MG63 (cell line): ENCODE data around the gene HOXB4. TPM values are rescaled to one million over a fixed set of nuclear protein-coding genes. Genes with fewer than 3 reads are reported as not detected.
"Not testable (repeated sequence)": the region's sequence is repeated elsewhere in the genome, so short reads cannot be mapped to it uniquely, and the experiment has no call there.

Source experiments
- DNase-seq: peaks from one replicate; pipeline ENCODE4 v3.0.0-alpha.2; 2020
- H3K27me3 ChIP-seq: fragments of 250-450 bp; sonication (Bioruptor Pico); 2 replicates; pipeline ENCODE4 v1.5.1; 2020; ENCODE audit warnings: mild to moderate bottlenecking, moderate library complexity
- H3K36me3 ChIP-seq: fragments of 250-450 bp; sonication (Bioruptor Pico); 2 replicates; pipeline ENCODE4 v1.5.1; 2020; ENCODE audit warnings: mild to moderate bottlenecking, moderate library complexity
- H3K4me3 ChIP-seq: fragments of 250-450 bp; sonication (Bioruptor Pico); 2 replicates; pipeline ENCODE4 v1.5.1; 2020; ENCODE audit warnings: mild to moderate bottlenecking, moderate library complexity
- H3K9me3 ChIP-seq: fragments of 250-450 bp; sonication (Bioruptor Pico); 2 replicates; pipeline ENCODE4 v1.5.1; 2020; ENCODE audit warnings: mild to moderate bottlenecking, moderate library complexity
- total RNA-seq: library from RNA; depleted of rRNA; stranded (reverse); fragments of >200 nt; shearing (Covaris generic); gene quantifications from 2 replicates; pipeline ENCODE4 v1.2.3, GENCODE V29; 2014; ENCODE audit warnings: low replicate concordance

Gene HOXB4
- total RNA-seq, 1 experiment from 2014 or later = 4.2 TPM

DNA sequence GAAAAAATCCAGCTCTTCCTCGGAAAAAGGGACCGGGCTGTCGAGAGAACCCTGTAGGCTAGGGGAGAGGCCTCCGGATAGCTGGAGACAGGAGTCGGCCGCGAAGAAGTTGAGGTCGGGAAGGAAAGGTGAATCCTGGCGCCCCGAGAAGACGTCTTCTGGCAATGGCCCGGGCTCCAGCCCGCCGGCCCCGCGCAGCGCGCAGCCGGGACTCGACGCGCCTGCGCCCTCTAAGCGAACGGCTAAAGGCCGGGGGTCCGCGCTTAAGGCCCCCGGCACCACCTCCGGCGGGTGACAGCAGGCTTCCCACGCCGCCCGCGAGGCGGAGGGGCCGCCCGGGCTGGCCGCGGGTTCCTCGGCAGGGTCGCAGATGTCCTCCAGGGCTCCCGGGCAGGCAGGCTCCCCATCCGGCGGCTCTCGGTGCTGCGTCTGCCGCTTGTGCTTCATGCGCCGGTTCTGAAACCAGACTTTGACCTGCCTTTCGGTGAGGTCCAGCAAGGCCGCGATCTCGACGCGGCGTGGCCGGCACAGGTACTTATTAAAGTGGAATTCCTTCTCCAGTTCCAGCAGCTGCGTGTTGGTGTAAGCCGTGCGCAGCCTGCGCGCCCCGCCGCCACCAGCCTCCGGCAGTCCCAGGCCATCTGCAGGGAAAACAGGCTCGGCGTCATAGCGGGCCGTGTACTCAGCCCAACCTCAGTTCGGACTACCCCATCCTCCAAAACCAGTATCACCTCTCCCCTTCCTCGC, 34.9 kb downstream of the HOXB4 start:
- no peaks in the 10 kb centered on the region for H3K9me3 ChIP-seq
- H3K27me3 ChIP-seq = no peaks in the 10 kb centered on the region
- peaks cover 30% of the 10 kb centered on the region for H3K36me3 ChIP-seq
- DNase-seq = peak; percentile 69
- peak overlapping the region; percentile 78 for H3K4me3 ChIP-seq

DNA sequence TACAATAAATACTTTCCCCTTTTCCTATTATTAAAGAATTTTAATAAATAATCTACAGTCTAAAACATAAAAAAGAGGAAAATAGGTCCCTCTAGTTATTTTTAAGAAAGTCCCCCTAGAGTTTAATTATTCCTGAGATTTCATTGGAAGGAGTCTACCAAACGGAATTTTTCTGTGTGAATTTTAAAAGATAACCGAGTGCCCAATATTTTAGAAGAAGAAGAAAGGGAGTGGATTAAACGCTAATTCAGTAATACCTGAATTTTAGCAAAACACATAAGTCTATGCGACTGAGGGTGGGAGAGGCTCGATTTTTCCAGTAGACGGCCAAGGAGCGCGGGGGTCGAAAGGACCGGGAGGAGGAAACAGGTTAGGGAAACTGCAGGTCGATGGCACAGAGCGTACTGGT, 35.4 kb downstream of the HOXB4 start:
- Histone ChIP-seq H3K27me3 (no peaks in the 10 kb centered on the region), H3K9me3 (no peaks in the 10 kb centered on the region), H3K36me3 (peaks cover 27% of the 10 kb centered on the region), H3K4me3 (peak overlapping the region; percentile 78)
- no peak for DNase-seq

DNA sequence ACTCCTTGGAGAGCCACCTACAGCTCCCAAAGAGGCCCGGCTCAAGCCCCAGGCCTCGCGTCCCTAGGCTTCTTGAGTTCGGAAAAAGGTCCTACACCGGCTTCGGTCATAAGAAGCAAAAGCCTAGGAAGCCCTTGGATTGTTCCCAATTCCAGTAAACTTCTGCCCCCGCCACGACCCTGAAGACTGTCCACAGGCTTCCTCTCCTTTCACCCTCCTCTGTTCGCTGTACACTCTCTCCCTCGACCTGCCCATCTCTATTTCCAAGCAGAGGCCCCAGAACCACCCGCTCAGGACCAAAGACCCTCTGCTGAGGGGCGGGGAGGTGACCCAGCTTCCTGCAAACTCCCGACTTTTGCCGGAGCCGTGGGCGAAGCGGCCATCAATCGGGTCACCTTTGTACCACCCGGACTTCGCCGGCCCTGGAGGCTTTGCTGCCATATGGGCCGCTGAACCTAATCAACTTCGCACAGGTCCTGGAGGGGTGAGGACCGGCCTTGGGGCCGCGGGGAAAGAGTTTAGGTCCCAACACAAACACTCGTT, 36.0 kb downstream of the HOXB4 start:
- Histone ChIP-seq H3K36me3 (peaks cover 26% of the 10 kb centered on the region), H3K4me3 (peak overlapping the region; percentile 78)
- peak; percentile 53 for DNase-seq

DNA sequence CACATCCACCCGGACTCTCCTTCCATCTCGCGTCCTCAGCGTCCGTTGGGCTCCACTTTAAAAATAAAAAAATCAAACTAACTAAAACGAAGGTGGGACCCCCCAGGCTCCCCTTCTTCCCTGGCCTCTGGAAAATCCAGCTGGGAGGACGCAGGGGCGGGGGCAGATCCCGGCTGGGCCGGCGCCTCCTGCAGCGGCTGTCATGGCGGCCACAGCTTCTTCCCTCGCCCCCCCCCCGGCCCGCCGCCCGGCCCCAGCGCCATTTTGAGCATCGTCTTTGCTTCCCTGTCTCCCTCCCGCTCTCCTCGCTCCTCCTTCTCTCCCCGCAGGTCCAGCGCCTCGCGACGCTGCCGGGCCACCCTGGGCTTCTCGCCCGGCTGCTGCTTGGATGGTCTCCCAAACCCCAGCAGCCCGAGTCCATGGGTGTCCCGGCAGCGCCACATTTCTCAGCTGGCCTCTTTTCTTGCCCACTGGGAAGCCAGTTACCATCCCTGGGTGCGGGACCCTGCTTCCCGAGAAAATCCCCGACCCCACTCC, 36.5 kb downstream of the HOXB4 start:
- no peaks in the 10 kb centered on the region for H3K27me3 ChIP-seq
- H3K4me3 ChIP-seq = peak overlapping the region; percentile 78
- DNase-seq = peak; percentile 80
- no peaks in the 10 kb centered on the region for H3K9me3 ChIP-seq
- peaks cover 26% of the 10 kb centered on the region for H3K36me3 ChIP-seq

More for the DNA sequence above, 36.0 kb downstream of the HOXB4 start:
- Histone ChIP-seq H3K27me3 (no peaks in the 10 kb centered on the region), H3K9me3 (no peaks in the 10 kb centered on the region)

DNA sequence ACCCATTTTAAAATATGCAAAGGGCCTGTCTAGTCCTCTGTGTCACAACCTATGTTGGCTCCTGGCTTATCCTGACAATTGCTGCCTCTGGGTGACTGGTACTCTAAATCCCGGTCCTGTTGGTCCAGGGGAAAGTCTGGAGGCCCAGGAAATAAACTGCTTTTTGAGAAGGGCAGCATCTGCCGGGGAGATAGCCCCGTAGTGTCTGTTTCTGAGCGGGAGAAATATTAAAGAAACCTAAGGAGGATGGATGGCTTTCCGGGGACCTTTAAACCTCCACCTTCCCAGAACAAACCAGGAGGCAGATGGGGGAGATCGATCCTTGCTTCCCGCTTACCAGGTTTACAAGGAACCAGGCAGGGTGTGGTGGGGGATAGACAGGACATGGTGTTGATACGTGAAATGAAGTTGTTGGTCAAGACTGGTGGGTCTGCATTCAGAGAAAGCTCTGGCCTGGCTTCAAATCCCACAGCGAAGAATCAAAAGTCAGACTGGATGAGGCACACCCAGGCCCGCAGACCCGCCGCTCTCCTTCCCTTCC, 37.0 kb downstream of the HOXB4 start:
- H3K36me3 ChIP-seq = peaks cover 26% of the 10 kb centered on the region
- no peaks in the 10 kb centered on the region for H3K27me3 ChIP-seq
- DNase-seq = no peak
- no peaks in the 10 kb centered on the region for H3K9me3 ChIP-seq
- peak overlapping the region; percentile 78 for H3K4me3 ChIP-seq

DNA sequence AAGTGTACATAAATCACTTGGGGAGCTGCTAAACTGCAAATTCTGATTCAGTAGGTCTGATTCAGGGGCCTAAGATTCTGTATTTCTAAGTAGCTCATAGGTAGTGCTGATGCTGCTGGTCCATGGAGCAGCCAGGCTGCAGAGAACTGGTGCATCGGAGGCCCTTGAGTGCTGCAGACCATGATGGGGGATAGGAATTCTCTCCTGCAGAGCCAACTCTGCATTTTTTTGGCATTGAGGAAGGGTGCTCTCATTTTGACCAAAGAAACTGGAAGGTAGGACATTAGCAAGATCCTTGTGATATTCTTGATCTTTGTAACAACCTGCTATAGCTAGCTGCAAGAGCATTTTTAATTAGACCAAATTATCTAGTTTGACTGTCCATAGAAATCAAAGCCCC, 37.9 kb downstream of the HOXB4 start:
- Histone ChIP-seq H3K4me3 (no peak overlapping the region; the same call in 1 of the 2 replicates), H3K9me3 (no peaks in the 10 kb centered on the region), H3K27me3 (no peaks in the 10 kb centered on the region), H3K36me3 (peaks cover 26% of the 10 kb centered on the region)
- no peak for DNase-seq

DNA sequence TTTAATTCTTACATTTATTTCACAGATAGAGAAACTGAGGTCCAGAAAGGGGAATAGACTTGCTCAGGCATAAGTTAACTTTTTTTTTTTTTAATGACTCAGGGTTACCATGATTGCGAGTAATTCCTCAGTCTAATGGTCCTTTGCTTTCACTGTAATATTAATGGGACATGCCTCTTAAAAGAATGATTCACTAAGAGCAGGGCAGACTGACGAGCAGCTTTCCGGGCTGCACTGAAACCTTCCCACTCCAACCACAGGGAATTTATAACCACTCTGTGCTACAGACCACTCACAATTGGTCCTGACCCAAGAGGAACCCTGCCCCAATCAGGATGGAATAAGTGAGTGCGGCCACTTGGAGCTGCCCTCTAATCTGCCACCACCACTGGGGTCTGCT, 39.0 kb downstream of the HOXB4 start:
- peaks cover 26% of the 10 kb centered on the region for H3K36me3 ChIP-seq
- no peaks in the 10 kb centered on the region for H3K9me3 ChIP-seq
- peak; percentile 54 for DNase-seq
- no peaks in the 10 kb centered on the region for H3K27me3 ChIP-seq
- H3K4me3 ChIP-seq = no peak overlapping the region

DNA sequence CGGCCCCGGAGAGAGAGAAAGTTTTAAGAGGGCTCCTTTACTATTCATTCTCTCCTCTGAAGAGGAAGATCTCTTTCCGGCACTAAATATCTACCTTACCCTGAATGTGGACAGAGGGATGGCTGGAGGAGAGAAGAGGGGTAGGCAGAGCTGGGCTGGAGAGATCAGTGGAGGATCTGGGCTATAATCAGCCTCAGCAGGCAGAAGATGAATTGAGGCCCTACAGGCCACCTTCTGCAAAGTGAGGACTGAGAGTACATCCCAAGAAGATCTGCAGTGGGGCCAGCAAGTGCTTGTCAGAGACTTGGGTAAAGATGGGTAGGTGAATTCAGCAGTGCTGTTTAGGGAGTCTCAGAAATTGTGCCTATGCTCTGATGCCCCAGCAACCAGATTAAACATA, 40.8 kb downstream of the HOXB4 start:
- Histone ChIP-seq H3K27me3 (no peaks in the 10 kb centered on the region), H3K9me3 (no peaks in the 10 kb centered on the region), H3K36me3 (peaks cover 14% of the 10 kb centered on the region), H3K4me3 (no peak overlapping the region)
- DNase-seq = no peak

DNA sequence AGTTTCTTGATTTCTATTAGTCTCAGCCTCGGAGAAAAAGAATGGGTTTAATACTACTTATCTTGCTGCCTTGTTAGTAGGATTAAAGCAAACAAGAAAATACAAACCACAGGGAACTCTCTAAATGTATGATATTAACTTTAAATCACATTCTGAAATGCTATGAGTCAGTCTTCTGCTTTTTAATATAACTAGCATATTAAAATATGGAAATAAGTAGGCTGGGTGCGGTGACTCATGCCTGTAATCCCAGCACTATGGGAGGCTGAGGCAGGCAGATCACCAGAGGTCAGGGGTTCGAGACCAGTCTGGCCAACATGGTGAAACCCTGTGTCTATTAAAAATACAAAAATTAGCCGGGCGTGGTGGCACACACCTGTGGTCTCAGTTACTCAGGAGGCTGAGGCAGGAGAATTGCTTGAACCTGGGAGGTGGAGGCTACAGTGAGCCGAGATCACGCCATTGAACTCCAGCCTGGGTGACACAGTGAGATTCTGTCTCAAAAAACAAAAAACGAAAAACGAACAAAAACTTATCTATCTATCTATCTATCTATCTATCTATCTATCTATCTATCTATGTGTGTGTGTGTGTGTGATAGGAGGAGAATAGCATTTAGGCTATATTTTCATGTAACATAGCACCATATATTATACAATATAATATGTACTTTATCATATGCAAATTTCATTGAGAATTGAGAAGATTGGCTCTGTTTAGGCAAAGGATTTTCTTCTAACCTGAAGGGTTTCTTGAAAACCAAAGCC, 42.2 kb downstream of the HOXB4 start:
- H3K9me3 ChIP-seq, H3K27me3 ChIP-seq, DNase-seq, H3K36me3 ChIP-seq, H3K4me3 ChIP-seq: not testable (repeated sequence)

DNA sequence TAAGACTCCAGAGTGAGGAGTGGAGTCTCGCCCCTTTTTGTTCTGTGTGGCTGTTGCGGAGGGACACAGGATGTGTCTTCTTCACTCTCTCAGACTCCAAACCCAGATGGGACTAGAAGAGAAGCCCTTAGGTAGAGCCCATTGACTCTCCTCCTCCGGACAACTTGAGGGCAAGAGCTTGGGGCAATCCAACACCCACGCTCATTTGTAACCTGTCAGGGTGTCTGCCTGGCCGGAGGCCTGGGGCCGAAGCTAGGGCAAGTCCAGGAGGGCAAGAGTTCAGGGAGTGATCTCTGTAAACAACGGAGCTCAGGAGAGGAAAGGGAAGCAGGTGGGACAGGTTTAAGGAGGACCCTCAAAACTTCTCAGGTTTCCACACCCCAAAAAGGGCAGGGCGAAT, 45.9 kb downstream of the HOXB4 start:
- no peaks in the 10 kb centered on the region for H3K9me3 ChIP-seq
- DNase-seq = no peak
- H3K27me3 ChIP-seq = no peaks in the 10 kb centered on the region
- no peaks in the 10 kb centered on the region for H3K36me3 ChIP-seq
- no peak overlapping the region for H3K4me3 ChIP-seq

DNA sequence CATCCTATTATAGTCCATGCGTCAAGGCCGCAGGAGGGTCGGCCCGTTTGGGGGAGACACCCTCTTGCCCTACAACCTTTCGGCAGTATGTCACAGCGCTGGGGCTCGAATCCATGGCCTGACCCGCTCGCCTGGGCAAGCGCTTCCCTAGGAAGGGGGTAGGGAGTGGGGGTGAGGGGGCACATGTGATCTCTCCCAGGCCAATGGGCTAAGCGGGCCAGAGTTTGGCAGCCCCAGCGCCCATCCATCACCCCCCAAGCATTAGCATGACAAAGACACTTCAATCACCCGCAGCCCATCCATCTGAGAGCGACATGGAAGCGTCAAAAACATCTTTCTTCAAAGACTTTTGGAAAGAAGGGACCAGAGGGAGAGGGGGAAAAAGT, 47.3 kb downstream of the HOXB4 start, which contains the start of gene HOXB1:
Gene HOXB1 (minus strand): TSS at position 125 of the 386 bp plus-strand sequence. CDS start 107 bp downstream, at position 18.
- H3K27me3 ChIP-seq = no peaks in the 10 kb centered on the region
- H3K4me3 ChIP-seq = no peak within 1 kb of the TSS
- no peak for DNase-seq
- no peaks in the 10 kb centered on the region for H3K9me3 ChIP-seq
- no peaks in the 10 kb centered on the region for H3K36me3 ChIP-seq

DNA sequence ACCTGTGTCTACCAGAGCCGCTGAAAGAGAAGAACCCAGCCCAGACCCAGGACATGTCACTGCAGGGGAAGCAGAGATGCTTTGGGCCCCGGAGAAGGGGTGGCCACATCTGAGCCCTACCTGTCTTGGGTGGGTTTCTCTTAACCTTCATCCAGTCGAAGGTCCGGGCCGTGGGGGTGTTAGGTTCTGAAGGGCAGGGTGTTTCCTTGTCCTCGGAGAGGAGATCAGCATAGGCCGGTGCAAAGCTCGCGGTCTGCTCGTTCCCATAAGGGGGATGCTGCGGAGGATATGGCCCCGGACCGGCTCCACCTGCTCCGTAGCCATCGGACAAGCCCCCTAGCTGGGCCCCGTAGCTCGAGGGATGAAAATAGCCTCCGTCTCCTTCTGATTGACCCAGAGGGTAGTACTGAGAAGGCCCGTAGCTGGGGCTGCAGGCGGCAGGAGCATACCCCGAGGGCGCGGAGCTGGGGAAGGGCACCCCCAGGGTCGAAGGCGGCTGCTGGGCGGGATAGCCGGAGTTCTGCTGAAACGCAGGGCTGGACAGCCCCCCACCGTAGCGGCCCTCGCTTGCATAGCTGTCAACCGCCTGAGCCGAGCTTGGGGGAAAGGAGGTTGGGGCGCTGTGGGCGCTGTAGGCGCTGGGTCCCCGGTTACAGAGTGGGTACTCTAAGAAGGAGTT, 47.8 kb downstream of the HOXB4 start:
- no peak for DNase-seq
- no peaks in the 10 kb centered on the region for H3K36me3 ChIP-seq
- no peaks in the 10 kb centered on the region for H3K9me3 ChIP-seq
- no peaks in the 10 kb centered on the region for H3K27me3 ChIP-seq
- H3K4me3 ChIP-seq = no peak overlapping the region

DNA sequence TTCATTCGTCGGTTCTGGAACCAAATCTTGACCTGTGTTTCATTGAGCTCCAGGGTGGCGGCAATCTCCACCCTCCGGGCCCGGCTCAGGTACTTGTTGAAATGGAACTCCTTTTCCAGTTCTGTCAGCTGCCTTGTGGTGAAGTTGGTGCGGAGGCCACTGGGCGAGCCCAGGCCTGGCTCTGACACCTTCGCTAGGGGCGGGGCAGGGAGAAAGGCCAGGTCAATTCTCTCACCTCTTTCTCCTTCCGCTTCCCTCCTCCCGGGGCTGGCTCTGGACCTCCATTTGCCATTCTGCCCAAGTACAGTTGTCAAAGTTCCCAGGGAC, 48.5 kb downstream of the HOXB4 start:
- Histone ChIP-seq H3K4me3 (no peak overlapping the region), H3K27me3 (no peaks in the 10 kb centered on the region), H3K36me3 (no peaks in the 10 kb centered on the region), H3K9me3 (no peaks in the 10 kb centered on the region)
- DNase-seq = no peak

DNA sequence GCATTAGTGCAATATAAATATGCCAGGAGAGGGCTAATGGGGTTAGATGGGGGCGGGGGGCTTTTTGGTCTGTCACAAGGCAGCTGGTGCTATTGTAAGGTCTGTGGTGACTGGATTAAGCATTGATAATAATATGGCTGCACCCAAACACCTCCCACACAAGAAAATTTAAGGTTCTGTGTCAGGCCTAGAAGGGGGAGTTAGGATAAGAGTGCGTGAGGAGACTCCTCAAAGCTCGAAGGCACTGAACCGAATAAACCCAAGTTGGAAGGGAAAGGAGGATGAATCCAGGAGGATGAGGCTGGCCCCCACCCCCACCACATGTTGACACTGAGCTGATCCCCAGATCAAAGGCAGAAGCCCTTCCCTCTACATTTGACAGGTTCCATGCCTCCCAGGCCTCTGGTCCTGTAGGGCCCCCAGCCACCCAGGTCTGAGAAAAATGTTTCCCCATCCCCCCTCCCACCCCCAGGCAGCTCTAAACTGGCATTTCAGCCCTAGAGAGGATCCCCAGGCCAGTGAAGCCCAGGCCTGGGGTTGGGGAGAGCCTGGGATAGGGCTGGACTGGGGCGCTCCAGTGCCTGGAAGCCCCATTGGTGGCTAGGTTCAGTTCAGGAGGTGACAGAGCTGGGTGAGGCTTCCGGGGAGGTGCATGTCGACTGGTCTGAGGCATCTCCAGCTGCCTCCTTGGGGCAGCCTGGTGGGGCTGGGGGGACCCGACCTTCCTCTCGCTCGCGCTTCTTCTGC, 49.0 kb downstream of the HOXB4 start:
- Histone ChIP-seq H3K36me3 (no peaks in the 10 kb centered on the region), H3K9me3 (no peaks in the 10 kb centered on the region), H3K4me3 (no peak overlapping the region), H3K27me3 (no peaks in the 10 kb centered on the region)
- no peak for DNase-seq

DNA sequence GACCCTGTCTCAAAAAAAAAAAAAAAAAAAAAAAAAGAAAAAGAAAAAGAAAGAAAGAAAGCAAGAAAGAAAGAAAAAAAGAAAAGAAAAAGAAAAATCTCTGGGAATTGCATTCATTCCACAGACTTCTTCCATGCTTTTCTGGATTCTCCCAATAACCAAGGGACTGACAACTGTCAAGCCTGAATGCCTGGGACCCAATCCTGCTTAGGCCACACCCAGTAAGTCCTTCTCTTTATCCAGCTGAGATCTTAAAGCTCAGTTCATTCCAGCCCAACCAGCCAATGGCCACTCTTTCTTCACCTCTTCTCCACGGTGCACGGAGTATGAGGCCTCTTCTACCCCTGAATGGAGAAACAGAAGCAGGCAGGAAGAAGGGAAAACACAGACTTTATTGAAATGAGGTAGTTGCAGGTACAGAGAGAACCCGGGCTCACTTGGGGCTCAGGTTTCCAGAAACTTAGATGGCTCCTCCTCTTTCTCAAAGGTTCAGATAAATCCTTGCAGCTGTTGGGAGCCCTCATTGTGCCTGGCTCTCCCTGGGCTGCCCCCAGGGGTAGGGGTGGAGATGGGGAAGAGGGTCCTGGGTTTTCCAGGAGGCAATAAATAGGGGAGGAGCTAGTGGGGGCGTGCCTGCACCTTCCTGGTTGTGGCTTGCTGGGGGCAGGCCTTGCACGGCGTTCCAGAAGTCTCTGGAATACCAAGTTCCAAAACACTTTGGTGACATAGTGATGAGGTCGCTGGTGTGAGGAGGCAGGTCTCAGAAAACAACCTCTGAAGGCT, 49.8 kb downstream of the HOXB4 start:
- no peak overlapping the region for H3K4me3 ChIP-seq
- no peaks in the 10 kb centered on the region for H3K9me3 ChIP-seq
- no peaks in the 10 kb centered on the region for H3K36me3 ChIP-seq
- no peak for DNase-seq
- no peaks in the 10 kb centered on the region for H3K27me3 ChIP-seq
